Testis (tissue), 2 donors: Measurements from ENCODE around the gene TGFBR2.

Experiments used
- POLR2A ChIP-seq: fragments of 450-650 bp; IDR thresholded peaks from one replicate; pipeline ENCODE4 v1.6.1; 2017; ENCODE audit warnings: antibody characterized with exemption, mild to moderate bottlenecking, moderate library complexity
- TF ChIP-seq, protein P1 (sequence below), 3 experiments: fragments of 450-650 bp in 2 of 3; fragments of 200-600 bp in 1 of 3; sonication (generic) in 1 of 3; IDR thresholded peaks; one replicate each; pipeline ENCODE4 v1.5.1; 2016 to 2019; ENCODE audit warnings: antibody characterized with exemption in 3 of 3, mild to moderate bottlenecking in 2 of 3, moderate library complexity in 1 of 3

DNA sequence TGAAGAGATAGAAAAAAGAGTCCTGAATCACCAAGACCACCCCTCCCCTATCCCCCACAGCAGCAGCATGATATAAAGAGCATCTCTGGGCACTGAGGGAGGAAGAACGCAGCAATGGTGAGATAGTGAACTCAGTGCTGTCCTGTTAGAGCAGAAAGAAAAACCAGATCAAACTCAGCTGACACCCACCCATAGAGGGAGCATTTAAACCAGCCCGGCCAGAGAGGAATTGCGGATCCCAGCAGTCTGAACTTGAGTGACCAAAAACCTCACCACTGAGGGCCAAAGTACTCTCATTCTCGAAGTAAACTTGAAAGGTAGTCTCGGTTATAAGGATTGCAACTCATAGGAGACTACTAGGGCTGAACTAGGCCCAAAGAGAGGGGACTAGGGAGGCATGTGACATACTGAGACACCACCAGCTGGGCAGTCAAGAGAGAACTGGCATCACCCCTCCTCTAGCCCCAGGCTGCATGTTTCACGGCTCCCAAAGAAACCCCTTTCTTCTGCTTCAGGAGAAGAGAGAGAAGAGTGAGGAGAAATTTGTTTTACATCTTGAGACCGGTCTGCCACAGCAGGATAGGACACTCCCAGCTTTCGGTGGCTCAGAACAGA, 39.2 kb upstream of the TGFBR2 start:
- TF ChIP-seq, protein P1, sequence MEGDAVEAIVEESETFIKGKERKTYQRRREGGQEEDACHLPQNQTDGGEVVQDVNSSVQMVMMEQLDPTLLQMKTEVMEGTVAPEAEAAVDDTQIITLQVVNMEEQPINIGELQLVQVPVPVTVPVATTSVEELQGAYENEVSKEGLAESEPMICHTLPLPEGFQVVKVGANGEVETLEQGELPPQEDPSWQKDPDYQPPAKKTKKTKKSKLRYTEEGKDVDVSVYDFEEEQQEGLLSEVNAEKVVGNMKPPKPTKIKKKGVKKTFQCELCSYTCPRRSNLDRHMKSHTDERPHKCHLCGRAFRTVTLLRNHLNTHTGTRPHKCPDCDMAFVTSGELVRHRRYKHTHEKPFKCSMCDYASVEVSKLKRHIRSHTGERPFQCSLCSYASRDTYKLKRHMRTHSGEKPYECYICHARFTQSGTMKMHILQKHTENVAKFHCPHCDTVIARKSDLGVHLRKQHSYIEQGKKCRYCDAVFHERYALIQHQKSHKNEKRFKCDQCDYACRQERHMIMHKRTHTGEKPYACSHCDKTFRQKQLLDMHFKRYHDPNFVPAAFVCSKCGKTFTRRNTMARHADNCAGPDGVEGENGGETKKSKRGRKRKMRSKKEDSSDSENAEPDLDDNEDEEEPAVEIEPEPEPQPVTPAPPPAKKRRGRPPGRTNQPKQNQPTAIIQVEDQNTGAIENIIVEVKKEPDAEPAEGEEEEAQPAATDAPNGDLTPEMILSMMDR (IDR thresholded peaks at IDR 0.05) = no peak
- TF ChIP-seq POLR2A = no peak
